ENCODE data around the gene CGNL1.

The CGNL1 gene

DNA sequence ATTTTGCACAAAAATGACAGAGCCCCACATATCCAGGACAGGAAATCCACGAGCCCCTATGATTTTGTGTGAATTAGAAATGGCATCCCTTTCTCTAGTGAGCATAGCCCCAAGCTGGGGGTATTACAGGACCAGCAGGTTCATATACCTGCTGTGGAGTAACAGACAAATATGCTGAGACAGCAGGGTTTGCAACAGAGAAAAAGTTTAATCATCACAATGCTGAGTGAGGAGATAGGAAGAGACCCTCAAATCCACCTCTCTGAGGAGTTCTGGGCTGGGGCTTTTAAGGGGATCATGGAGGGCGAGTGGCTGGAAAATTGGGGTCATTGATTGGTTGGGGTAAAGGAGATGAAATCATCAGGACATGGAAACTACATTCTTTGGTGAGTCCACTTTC lies 207.0 kb downstream of the CGNL1 start:
- no peak for FAIRE-seq

DNA sequence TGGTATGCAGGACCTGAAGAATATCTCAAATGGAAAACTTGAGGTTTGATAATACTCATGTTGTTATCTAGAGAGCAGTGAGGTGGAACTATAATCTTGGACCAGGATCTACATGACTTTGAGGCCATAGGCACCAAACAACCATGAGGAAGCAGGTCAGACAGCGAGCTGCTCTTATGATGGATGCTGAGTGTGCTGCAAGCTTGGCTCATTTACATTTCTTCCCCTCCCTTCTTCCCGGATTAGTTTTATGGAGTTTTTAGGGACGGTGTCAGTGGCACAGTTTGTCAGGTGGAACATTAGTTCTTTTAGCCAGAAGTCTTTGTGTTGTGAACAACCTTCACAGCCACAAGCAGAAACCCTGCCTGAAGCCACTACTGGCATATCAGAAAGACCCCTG lies 207.4 kb downstream of the CGNL1 start:
- FAIRE-seq, result no peak

DNA sequence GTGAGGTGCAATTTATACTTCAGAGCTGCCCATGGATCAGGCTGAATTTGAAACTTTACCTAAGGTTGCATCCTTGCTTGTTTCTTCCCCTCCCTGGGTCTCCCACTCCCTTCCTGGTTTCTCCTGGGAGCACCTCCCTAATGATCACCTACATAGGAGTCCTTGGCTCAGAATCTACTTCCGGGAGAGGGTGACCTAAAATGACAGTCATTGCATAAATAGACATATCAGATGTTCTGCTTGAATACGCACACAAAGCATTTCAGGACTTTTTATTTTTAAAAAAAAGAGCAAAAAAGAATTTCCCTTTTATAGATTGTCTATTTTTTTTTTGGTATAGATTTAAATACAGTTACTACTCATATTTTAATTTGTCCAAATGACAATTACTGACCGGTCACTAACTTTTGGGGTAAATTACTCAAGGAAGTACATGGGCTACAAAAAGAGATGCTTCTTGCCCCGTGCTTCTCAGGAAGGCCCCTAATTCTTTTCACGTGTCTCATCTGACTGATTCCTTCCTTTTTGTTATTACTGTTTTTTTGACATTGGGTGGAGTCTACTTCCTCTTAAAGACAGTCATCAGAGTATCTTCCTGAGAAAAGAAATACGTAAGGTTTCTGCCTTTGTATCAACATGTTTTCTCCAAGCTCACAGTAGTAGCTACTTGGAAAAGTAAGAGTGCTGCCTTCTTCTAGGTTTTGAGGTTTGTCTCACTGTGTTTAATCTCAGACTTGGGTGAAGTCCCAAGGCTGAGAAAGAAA lies 210.5 kb downstream of the CGNL1 start:
- no peak for FAIRE-seq

DNA sequence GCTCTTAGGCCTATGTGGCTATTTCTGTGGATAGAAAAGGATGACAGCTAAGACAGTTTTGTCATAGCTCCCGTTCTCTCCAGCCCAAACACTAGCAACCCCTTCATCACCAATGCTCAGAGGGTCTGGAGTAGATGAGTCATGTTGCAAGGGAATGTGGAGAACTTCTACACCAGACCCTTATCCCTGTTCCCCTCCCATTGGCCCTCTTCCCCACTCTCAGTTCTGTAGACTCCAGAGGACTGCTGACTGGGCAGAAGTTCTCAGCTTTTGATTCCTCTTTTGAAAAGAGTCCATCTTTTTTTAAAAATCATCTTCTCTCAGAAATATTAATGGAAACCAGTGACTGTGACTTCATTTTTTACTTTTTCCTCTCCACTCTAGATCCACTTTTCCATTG lies 213.0 kb downstream of the CGNL1 start:
- no peak for FAIRE-seq

DNA sequence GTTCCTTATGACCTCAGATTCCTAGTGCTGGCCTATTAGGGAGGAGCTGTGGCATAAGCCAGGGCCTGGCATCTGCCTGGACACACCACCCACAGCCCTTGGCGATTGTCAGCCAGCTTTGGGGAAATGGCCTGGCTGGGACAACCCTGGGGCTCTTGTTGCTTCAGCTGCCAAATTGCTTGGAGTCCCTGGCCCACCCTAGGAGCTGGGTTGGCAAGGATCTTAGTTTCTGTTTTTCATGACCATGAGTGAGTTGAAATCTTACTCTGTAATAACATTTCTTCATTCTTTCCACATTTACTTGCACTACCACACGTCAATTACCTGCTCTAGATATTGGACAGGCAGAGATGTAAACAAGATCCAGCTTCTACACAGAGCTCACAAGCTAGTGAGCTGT lies 213.4 kb downstream of the CGNL1 start:
- no peak for FAIRE-seq

DNA sequence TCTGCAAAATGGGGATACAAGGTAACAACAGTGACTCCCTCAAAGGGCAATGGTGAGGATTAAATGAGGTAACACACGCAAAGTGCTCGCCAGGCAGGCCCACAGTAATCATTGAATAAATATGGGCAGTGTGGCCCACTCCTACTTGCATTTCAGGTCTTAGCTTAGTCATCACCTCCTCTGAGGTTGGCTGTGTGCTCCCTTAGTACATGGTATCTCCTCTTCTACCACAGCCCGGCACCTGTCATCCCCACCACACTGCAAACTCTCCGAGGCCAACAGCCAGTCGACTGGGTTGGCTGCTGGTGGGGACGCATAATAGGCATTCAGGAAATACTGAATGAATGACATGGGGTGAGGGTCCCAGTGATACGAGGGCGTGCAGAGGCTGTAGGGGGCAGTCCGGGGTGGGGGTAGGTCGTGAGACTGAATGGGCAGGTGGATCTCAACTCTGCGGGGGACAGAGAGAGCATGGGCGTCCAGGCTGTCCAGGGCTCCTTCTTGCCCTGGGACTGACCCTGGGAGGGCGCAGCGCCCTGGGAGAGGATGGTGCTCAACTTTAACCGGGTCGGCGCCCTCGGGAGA lies 215.0 kb downstream of the CGNL1 start:
- no peak for FAIRE-seq

DNA sequence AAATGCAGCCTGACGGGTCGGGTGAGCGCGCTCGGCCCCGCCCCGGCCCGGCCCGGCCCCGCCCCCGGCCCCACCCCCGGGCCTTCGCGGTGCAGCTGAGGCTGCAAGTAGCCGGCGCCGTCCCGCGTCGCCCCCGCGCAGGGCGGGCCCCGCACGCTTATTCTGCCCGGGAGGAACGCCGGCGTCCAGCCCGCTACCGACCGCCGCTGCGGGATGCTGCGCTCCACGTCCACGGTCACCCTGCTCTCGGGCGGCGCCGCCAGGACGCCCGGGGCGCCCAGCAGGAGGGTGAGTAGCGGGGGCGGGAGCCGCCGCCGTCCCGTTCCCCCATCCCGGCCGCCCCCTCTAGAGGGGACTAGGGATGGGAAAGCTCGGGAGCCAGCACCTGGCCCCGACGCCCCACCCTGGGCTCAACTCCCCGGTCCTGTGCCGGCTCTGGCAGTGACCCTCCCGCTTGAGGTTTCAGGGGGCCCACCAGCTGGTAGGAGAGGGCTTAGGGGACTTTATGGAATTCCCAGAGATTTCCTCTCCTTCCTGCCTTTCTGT lies 215.6 kb downstream of the CGNL1 start, which contains the start of gene MYZAP:
TSS of gene MYZAP (plus strand) at position 83 of the 546 bp plus-strand sequence. CDS start at position 214, 131 bp downstream.
- FAIRE-seq, result no peak

DNA sequence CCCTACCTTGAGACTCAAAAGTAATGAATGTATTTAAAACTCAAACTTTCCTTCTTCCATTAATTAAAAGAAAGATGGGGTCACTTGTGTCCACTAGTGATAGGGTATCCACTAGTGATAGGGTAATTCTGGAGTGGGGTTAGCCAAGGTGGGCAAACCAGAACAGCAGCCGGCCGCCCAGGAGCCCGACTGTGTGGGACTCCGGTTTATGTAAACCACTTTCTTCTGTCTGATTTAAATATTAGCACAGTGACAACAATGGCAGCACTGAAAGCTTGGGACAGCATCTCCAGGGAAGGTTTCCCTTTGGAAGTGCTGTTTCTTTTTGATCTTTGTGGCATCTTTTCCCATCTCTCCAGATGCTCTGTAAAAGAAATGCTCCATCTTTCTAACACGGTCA lies 216.1 kb downstream of the CGNL1 start:
- no peak for FAIRE-seq

DNA sequence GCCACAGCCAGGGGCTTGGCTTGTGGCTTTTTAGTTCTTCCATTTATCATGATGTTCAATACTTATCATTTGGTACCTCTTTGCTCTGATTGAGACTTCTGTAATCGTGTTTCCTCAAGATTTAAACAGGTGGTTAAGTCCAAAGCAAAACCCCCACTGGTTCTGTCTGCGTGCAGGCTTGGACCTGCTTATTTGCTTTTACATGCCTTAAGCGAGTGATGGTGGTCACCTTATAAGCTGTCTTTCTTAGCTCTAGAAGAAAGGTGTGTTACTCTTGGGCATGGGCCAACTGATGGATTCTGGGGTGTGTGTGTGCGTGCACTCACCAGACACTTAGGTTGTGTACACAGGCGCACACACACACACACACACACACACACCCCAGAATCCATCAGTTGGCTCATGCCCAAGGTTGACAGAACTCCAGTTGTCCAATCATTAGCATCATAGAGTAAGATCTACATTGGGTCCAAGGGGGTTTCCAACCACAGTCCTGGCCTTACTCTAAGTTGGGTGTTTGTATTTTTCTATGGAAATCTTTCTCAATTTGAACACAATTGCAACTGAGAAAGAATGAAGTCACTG lies 216.6 kb downstream of the CGNL1 start:
- FAIRE-seq, result no peak

DNA sequence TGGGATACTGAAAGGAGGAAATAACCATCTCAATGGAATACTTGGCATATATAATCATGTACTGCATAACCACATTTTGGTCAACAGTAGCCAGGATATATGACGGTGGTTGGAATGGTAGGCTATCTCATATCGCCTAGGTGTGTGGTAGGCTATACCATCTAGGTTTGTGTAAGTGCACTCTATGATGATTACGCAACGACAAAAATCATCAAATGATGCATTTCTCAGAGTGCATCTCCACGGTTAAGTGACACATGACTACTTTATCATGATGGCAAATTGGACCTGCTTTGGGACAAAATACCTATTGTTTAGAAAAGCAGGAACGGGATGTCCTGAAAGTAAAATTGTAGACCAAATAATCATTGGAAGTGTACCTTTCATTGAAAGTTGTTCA lies 218.2 kb downstream of the CGNL1 start:
- FAIRE-seq, result no peak

DNA sequence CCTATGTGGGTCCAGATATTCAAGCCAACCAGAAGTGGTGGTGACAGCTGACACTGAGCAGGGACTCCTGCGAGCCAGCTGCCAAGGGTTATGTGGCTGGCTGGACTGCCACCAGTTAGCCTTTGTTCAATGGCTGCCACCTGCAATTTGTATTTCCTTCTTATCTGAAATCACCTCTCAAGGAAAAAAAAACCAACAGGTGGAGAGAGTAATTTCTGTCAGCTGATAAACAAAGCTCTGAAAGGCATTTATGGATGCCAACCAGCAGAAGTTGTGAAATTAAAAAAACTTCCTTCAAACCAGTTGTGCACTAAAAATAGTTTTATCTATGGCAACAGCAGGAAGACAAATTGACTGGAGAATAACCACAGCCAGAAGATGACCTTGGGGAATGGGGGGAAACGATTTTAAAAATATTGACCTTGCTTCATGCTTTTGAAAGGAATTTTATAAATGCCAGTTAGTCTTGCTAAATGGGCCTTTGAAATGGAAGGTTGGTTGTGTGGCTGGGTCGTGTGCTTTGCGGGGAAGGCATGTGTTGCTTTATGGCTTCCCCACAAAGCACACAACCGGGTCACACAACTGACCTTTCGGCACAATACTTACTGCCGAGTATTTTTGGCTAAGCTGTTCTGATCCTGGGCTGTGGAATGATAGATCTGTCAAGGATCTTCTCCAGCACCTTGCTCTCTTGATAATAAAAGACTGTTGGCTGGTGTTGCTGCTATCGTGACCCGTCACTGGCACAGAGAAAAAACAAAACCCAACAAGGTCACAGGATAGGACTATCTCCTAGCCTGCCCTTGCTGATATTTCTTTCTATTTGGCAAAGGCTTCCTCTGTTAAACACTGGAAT lies 218.9 kb downstream of the CGNL1 start:
- FAIRE-seq, result no peak

DNA sequence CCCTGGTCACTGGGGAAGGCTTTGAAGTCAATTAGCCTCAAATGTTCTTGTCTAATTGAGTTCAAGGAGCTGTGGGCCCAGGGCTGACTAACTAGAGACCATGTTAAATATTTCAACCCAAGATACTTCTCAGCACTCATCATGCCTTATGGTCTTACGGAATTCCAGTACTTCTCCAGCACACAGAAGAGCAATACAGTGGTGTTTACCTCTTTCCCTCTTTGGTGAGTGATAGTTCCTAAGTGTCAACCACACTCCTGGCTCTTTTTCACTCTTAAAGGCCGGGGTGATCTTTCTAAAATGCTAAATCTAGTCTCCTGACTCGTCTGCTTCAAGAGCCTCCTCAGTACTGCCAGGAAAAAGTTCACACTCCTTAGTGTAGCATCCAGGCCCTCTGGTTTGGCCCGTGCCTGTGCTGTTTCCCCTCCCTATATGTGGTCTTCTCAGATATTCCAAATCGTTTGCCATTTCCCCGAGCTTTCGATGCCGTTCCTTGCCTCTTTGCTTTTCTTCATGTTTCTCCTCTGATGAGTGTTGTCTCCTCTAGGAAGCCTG lies 220.1 kb downstream of the CGNL1 start:
- no peak for FAIRE-seq

DNA sequence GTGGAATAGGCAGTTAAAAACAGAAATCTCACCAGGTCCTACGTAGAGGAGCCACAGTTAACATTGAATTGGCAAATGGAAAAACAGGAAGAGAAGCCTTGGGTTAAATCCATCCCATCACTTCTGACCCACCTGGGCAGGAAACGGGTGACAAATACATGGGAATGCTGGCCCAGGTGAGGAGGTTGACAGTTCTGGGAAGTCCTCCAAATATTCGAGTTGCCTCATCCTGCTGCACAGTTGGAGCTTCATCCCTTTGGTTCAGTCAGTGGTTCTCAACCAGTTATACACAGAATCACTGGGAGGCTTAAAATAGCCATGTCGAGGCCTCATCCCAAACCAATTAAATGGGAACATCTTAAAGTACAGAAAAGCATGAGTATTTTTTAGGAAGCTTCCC lies 220.7 kb downstream of the CGNL1 start:
- no peak for FAIRE-seq

DNA sequence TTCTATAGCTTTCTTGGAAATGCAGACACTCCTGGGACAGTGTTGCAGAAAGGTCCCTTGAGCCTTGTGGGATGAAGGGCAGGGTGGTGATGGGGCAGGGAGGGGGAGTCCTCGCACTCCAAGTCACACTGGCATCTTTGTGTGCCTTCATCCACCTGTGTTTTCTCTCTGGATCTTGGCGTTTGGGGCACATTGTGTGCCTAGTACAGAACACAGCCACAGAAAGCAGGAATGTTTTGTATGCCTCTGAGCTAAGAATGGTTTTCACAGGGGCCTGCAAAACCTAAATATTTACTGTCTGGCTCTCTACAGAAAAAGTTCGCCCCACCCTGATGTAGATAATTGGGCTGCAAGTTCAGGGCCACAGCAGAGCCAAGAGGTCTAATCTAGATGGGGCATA lies 221.1 kb downstream of the CGNL1 start:
- no peak for FAIRE-seq

DNA sequence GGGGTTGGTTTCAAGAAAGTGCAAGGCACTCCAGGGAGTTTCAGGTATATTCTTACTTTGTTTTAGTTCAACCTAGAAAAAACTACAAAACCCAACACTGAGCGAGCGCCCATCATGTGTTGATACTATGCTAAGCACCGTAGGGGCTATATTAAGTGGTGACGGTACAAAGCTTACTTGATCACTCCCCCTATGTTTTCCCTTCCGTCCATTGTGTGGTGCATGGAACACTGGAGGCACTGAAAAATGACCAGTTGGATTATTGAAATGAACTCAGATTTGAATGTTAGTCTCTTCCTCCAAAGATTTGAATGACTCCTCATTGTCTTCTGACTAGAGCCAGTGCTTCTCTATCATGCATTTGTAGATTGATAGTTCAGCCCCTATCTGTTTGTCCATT lies 222.0 kb downstream of the CGNL1 start:
- FAIRE-seq, result no peak

DNA sequence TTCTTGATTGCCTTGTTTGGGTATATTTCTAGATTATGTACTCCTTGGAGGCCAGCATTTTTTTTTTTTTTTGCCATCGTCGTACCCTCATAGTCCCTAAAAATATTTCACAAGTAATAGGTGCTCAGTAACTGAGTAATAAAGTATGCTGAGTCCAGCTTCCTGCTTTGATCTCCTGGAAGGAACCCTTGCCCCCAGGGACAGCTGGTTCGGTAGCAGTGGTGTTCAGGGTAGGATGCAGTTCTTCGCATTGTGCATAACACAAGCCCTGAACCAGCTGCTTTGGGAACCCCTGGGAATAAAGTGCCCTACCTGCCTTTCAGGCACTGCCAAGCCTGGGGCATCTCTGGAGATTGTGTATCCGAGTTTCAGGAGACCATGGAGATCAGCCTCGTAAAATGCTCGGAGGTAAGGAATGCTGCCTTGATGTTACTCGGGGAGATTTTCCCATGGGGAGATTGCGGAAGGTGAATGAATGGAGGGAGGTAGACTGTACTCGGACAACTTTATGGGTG lies 223.0 kb downstream of the CGNL1 start:
- FAIRE-seq, result no peak

DNA sequence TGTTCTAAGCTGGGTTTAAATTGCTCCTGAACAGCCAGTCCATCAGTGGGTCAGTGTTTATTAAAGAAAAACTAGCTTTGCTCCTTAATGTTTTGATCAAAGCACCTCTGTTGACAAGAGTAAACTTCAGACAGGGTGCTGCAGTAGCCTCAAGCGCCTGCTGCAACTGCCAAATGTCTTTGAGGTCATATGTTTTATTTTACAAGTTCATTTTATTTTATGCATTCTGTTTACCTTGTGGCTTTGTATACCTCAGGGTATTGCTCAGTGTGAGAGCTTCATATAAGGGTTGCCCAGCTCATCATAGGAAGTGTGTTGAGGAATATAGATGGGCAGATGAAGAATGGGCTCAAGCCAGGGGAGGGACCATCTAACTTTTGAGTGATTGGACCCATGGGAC lies 223.9 kb downstream of the CGNL1 start:
- FAIRE-seq, result no peak
